Posterior cingulate gyrus (tissue), 11 donors: ENCODE results near the gene LCE1A.

Source experiments
- DNase-seq, 10 donors: peaks; one replicate each; pipeline versions ENCODE4 v3.0.0 to v3.0.0-alpha.2; 2020 to 2021; ENCODE audit warnings: mixed read lengths in 3 of 10
- intact Hi-C: fragments of 100-400 bp; cut with DNase I; formaldehyde crosslinking; loops from one replicate; pipeline ENCODE4 v1.15.1; 2023

Gene LCE1A

GRCh38 chr1:152869808-152870419 is 42.6 kb downstream of the LCE1A start:
- peak in 9 of 10 donors; percentile 23 to 88 (median 69) for DNase-seq

GRCh38 chr1:152870831-152871730 is 43.8 kb downstream of the LCE1A start:
- DNase-seq: peak in 2 of 10 donors; percentile 22 to 64
- intact Hi-C loops: no loop called here

More at GRCh38 chr1:152869808-152870419, 42.6 kb downstream of the LCE1A start:
- intact Hi-C loops: loop anchor here (5.0 kb wide), 1 partner anchor 352 kb away; no protein-coding TSS in a partner anchor

DNA sequence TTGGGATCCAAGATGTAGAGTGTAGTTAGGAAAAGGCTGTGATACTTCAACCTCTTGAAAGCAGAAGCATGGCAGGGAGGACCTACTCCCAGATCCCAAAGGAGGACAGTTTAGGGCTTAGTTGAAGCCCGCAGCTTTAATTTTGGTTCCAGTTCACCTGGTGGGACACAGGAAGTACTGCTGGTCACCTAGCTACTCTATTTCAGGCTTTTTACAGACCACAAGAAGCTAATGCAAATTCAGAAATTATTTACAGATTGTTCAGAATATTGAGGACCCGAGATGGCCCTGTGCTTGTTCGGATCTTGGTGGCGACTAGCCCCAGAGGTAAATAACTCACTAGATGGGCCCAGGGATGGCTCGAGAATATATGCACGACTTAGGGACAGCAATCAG is 44.5 kb downstream of the LCE1A start:
- intact Hi-C loops: no loop called here
- no peak for DNase-seq

GRCh38 chr1:152873495-152873894 is 46.2 kb downstream of the LCE1A start:
- no peak for DNase-seq
- intact Hi-C loops: no loop called here

- intact Hi-C loops: no loop called here
- no peak for DNase-seq
Observed at GRCh38 chr1:152876827-152877226, 49.6 kb downstream of the LCE1A start.
